HG03103 (cell line): ENCODE data around the gene STON2.

Experiments used
- ATAC-seq: cut with Tn5 transposase; IDR thresholded peaks from one replicate; pipeline ENCODE4 v1.9.1; 2021; ENCODE audit warnings: low read depth; ENCODE audit not compliant: unreplicated experiment

STON2 gene

DNA sequence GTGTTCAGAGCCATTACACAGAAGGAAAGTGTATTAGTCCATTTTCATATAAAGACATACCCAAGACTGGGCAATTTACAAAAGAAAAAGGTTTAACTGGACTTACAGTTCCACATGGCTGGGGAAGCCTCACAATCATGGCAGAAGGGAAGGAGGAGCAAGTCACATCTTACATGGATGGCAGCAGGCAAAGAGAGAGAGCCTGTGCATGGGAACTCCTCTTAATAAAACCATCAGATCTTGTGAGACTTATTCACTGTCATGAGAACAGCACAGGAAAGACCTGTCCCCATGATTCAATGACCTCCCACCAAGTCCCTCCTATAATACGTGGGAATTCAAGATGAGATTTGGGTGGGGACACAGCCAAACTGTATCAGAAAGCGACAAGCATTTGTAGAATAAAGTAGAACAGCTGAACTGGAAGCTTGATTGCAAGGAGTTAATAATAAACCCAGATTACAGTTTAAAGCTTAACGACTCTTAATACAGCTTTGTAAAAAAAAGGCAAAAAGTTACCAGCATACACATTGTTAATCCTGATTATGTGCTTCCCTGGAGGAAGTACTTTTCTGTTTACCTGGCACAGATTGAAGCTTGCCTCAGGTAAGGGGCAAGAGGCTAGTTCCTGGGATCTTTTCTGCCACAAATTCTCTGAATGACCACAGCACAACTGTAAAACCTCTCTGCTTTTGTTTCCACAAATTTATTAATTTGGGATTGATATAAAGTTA lies 18.1 kb upstream of the STON2 start:
- no peak for ATAC-seq

DNA sequence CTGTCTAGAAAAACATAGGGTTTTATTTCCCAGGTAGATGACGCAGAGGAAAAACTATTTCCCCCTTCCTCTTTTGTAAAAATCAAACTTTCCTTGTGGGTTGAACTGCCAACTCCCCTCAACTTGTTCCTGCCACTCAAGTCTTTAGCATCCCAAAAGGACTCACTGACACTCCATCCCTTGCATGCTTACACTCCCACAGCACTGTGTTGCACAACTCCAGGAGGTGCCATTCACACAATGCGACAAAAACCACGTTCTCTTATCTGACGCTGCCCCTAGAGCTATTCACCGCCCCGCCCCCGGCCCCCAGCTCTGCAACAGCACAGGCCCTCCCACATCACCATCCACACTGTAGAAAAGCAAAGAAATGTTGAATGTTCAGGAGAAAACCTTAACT lies 16.9 kb upstream of the STON2 start:
- no peak for ATAC-seq

DNA sequence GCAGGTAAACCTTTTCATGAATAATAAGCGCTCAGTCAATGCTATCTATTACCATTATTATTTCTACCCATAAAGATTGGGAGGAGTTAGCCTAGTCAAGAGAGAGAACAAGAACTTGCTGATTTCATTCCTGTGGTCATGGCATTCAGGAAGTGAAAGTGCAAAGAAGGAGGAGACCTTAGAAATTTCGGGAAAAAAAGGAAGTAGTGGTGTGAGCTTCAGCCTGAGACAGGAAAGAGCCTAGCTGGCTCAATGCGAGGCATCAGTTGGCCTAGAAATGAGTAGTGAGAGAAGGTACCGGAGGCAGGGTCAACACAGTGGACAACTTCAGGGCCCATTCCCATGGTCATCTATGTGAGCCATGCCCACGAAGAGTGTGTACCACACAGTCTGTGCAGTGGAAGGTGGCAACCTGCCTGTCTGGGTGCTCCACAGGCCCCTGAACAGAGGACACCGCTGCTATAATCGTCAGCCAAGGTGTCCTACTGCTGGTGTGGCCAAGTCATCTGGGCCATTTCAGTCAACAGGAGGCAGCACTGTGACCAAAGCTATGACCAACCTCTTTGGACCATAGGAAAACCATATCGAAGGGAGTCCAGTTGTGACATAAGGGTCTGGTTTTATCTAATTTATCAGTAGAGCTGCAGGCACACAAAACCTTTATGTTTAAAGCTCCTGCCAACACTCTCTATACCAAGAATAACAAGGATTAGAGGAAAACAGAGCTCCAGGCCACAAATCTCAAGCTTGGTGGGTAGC lies 16.2 kb upstream of the STON2 start:
- ATAC-seq: no peak

DNA sequence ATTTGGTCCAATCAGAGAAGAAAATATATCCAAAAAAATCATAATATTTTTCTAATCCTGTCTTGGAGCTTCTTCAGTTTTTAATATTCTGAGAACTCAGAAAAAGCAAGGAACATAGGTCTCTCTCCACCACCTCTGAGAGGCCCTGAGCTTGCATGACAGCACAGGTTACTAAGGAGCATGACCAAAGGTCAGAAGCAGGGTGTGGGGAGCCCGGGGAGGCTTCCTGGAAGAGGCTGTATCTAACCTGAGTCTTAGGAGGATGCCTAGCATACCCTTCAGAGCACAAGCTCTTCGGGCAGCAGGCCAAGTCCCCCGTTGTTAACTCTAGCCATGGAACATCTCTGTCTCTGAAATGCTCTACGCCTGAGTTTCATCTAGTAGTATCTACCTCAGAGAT lies 15.7 kb upstream of the STON2 start:
- ATAC-seq: no peak

DNA sequence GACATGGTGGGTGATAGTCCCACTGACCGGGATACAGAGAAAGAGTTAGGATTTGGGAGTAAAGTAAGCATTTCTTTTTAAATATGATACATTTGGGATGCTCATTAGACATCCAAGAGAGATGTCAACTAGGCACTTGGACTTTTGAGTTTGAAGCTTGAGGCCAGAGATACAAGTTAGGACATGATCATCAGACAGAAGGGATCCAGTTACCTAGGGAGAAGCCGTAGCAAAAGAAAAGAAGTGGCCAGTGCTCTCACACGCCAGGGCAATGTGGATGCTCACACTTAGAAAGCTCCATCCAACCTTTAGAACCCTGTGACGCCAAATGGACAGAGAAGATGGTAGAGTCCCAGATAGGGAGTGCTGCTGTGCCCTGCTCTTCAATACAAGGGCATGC lies 14.0 kb upstream of the STON2 start:
- no peak for ATAC-seq

DNA sequence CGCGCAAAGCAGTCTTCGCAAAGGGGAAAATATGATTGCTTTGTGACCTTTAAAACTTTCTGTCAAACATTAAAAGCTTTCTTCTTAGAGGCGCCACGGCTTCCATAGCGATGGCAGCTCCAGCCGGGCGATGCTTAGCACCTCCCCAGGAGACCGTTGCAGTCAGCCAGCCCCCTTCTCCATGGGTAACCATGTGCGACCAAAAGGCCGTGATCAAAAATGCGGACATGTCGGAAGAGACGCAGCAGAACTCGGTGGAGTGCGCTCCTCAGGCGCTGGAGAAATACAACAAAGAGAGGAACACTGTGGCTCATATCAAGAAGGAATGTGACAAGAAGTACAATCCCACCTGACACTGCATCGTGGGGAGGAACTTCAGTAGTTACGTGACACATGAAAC lies 12.7 kb upstream of the STON2 start:
- ATAC-seq: no peak

DNA sequence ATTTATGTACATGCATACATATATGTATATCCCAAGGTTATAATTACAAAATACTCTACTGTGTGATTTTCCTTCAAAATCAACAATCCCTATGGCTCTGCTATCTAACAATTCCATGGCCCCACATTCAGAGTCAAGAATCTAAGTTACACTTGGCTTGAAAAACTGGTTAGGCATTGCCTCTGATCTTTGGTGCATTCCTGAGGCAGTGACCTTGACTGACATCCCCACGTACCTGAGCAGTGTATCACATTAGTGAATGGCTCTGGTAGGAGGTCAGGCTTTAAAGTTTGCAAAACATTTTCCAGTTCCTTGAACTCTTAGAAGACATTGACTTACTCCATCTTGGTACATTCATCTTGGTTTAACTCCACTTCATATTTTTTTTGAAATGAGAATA lies 8.5 kb upstream of the STON2 start:
- no peak for ATAC-seq

DNA sequence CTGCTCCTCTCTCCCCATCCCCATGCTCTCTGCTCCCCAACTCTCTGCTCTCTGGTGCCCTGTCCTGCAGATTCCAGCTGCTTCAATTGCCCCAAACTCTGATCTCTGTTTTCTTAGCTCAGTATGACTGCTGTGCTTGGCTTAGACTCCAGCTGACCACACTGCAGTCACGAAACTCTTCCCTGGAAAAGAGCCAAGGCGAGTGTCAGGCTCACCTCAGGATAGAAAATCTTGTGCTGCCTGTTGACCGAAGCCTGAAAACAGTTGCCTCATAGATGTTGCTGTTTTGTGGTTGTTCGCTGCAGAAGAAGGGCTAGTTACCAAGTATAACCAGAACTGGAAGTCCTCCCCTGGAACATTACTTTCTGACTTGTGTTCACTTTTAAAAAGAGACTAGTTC lies 6.7 kb upstream of the STON2 start:
- ATAC-seq: no peak

DNA sequence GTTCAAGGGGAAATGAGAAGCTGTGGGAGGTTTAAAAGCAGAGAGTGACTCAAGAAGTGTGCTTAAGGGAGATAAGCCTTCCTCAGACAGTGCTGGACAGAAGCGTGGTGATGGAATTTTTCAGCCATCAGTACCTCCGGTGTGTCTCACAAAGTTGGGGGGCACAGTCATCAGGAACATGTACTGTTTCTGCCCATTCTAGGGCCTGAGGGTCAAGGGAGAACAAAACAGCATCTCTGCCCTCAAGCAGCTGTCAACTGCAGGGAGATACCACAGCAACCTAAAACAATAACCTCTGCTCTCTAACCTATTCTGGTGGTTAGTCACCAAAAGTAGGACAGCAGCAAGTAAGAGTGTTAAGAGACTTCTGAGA lies 2.0 kb upstream of the STON2 start:
- no peak for ATAC-seq

DNA sequence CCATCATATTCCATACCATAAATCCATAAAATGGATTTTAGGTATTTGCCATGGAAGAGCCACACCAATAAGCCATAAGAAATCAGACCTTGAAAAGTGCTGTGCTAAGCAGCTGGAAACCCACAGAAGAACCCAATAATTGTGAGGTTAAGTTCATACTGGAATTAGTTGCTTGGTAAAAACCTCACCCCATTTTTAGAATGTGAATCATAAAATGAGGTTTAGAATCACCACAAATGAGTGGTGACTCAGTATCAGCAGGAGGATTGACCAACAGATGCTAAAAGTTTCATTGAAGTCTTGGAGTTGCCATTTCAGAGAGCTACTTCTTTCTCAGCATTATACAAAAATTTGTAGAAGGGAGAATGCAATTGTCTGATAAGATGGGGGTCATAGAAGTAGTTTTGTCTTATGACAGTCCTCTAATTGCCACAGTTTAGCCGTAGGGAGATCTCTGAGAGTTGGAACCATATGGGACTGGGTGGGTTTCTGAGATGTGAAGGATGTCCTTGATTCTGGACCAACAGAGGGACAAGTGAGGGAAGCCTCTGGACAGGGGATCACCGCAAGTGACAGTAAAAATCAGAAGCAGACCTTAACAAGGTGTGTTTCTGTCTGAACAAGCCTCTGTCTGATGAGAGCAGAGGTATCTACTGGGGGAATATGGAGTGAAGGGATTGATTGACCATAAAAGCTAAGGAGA lies 1.4 kb upstream of the STON2 start:
- no peak for ATAC-seq

DNA sequence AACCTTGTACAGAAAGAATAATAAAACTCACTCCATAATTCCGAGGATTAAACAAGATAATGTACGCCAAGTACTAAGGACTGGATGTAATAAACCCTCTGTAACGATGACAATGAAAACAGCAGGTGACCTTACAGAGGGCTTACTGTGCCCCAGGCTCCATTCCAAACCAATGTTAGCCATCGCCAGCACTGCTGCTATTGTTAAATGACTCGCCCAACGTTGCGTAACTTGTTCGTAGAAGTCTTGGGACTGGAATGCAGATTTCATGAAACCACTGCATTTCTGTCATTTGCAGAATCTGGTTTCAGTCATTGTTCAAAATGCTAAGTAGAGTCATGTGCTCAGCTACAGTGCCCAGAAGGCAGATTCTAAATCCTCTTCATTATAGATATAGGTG lies 728 bp upstream of the STON2 start:
- ATAC-seq: no peak

DNA sequence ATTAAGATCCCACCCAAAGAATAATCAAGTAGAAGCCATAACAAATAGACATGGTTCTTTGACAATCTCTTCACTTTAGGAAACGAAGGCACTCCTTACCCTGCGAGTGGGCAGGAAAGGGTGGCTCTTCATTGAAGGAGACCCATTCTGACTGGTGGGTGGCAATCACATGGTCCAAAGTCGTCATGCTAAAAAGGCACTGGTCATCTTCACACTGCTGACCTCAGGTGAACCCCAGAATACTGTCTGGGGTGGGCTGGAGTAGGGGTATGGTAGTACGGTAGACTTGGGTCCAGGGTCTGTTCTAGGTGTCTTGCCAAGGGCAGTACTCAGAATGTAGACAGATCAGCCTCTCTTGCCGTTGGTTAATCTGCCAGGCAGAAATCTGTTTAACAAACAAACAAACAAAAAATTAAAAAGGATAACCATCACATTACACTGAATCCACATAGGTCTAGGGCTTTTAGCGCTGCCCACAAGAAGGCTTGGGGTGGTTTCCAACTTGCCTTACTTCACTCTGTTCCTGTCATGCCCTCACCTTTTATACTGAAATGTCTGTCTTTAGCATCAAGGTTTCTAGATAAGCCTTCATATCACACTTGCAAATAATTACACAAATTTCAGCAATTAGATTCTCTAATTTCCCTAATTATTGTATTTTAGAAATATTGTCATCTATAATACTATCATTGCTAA lies 1.8 kb downstream of the STON2 start:
- ATAC-seq: no peak

DNA sequence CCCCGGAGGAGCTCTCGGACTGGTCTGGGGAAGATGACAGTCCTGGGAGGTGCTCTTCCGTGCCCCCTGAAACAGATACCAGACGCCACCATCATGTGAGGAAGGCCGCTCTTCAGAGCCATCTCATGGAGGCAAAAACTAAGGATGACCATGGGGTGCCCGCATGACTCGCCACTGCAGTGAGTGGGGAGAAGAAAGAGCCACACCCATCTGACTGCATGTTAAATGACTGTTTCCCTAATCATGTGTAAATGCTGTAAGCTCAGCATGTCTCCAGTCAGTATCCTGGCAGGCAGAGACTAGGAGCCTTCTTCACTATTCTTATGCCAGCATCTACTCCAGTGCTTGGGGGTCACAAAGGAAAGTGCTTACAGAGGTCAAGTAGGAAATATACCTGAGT lies 4.0 kb downstream of the STON2 start:
- ATAC-seq: no peak

DNA sequence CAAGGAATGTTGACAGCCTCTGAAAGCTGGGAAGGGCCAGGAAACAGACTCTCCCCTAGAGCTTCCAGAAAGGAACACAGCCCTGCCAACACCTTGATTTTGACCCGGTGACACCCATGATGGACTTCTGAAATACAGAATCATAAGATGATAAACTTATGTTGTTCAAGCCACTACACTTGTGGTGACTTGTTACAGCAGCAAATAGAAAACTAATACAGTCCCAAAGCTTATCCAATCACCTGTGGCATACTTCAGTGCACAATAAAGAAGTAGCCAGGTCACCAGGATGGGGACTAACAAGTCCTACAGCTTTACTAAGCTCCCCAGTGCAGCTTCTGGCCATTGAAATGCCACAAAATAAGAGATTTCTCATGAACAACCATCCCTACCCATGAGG lies 5.4 kb downstream of the STON2 start:
- ATAC-seq: no peak

DNA sequence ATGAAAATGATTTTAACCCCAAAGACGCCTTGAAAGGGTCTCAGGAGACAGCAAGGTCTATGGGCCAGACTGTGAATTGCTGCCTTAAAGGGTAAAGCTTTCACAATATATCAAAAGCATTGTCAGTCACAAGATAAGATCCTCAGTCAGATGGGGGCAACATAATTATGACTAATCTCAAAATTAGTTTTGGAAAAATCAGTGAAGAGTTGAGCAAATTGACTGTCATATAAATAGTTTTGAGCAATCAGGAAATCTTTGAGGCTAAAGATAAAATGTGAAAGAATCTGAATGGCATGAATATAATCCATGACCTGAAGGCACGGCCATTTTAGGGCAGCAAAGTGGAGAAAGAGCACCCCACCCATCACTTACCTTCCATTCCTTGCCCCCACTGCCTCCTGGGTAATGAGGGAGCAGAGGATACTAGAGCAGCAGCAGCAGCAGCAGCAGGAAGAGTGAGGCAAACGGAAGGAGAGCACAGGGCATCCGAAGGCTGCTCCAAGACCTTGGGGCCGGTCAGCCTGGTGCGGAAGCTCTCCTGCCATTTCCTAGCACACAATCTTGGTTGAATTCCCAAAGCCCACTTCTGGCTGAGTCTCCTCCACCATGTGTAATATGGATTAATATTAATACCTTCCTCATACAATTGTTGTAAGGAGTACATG lies 7.0 kb downstream of the STON2 start:
- no peak for ATAC-seq

DNA sequence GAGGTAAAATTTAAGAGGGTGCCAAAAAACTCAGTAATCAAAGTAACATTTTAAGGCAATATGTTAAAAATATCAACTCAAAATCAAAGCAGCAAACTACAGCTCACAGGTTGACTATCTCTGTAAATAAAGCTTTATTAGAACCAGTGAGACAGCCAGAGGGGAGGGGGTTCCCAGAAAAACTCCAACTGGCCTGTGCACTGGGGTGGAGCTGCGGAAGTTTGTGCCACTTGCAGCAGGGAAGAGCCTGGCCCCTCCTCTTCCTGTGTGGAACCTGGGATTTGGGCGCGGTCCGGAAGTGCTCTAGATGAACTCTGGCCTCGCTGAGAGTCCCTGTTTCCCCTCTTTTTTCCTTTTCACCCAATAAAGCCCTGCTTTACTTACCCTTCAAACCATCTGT lies 8.1 kb downstream of the STON2 start:
- ATAC-seq: no peak

DNA sequence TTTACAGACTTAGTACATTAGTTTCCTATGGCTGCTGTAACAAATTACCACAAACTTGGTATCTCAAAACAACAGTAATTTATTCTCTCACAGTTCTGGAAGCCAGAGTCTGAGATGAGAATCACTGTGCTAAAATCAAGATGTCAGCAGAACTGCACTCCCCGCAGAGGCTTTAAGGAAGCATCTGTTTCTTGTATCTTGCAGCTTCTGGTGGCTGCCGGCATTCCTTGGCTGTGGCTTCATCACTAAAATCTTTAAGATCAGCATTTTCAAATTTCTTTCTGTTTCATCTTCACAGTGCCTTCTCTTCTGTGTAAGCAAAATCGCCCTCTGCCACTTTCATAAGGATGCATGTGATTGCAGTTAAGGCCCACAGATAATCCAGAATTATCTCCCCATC lies 9.4 kb downstream of the STON2 start:
- no peak for ATAC-seq

DNA sequence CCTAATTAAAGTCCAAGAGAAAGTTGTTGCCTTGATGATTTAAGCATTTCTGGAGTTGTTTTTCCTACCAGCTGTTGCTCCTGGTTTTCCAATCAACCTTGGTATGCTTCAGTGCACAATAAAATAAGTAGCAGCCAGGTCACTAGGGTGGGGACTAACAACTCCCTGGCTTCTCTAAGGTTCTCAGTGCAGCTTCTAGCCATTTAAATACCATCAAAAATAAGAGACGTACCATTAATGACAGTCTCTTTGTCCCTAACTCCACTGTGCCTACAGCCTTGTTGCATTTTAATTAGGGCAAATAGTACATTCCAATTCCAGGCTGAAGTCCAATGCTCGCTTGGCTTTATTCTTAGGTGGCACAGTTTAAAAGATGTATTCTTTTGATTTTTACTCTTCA lies 11.8 kb downstream of the STON2 start:
- ATAC-seq: no peak

DNA sequence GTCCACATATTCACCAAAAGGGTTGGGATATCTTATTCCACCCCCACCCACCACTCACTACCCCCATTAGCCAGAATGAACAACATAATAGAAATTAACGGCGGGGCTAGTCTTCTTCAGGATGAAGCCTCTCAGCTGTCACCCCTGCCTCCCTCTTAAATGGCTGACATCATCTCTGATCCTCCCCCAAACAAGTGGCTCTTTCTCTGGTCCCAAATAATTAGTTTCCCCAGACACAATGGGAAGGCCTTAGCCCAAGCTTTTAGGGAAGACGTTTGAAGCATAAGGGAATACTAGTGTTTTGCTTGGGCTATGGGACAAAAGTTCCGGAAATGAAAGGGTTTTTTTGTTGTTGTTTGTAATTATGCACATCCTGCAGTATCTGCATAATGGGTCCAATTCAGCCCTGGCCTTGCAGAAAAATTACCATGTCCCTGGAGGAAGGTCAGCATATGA lies 13.8 kb downstream of the STON2 start:
- ATAC-seq: no peak

DNA sequence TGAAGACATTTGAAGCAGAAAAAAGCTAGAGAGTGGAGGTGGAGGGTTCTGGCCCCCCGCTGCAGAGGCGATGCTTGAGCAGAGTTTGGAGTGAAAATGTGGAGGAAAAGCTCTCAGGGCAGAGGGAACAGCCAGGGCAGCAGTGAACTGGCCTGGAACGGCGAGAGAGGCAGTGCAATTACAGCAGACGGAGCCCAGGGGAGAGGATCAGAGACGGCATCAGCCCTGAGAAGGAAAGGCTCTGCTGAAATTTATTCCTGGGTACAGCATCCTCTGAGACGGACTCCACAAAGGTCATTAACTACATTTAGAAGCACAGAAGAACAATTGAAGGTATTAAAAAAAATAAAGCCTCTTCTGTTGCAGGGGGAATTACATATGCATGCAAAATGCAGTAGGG lies 14.2 kb downstream of the STON2 start:
- ATAC-seq: no peak

DNA sequence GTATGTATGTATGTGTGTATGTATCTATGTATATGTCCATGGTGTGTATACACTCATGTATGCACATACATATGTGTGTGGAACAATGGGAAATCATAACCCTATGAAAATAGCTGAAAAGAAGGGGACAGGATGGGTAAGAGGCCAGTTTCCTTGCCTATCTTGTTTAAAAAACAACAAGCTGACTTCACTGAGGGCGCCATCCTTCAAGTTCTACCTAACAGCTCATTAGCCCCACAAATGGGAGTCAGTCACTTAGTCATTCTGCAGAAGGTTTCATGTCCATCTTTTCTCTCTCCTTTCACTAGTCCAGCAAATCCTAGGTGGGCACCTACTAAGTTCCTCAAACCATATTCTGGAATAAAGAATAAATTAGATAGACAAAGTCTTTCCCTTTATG lies 14.7 kb downstream of the STON2 start:
- ATAC-seq: no peak
